Esophagus muscularis mucosa (tissue), 4 donors: ENCODE data around the gene AFAP1L1.

Source experiments
- CTCF ChIP-seq, 3 experiments: fragments of 200-600 bp in 2 of 3; fragments of 450-650 bp in 1 of 3; sonication (generic) in 2 of 3; IDR thresholded peaks; one replicate each; pipeline ENCODE4 v1.5.1; 2017 to 2019; ENCODE audit warnings: antibody characterized with exemption in 3 of 3, mild to moderate bottlenecking in 2 of 3, moderate library complexity in 1 of 3
- EP300 ChIP-seq: sonication (generic); formaldehyde crosslinking; IDR thresholded peaks from one replicate; pipeline ENCODE4 v1.6.1; 2017; ENCODE audit warnings: antibody characterized with exemption
- POLR2A ChIP-seq: fragments of 450-650 bp; IDR thresholded peaks from one replicate; pipeline ENCODE4 v1.6.1; 2017; ENCODE audit warnings: antibody characterized with exemption, moderate library complexity, mild to moderate bottlenecking, low read depth

DNA sequence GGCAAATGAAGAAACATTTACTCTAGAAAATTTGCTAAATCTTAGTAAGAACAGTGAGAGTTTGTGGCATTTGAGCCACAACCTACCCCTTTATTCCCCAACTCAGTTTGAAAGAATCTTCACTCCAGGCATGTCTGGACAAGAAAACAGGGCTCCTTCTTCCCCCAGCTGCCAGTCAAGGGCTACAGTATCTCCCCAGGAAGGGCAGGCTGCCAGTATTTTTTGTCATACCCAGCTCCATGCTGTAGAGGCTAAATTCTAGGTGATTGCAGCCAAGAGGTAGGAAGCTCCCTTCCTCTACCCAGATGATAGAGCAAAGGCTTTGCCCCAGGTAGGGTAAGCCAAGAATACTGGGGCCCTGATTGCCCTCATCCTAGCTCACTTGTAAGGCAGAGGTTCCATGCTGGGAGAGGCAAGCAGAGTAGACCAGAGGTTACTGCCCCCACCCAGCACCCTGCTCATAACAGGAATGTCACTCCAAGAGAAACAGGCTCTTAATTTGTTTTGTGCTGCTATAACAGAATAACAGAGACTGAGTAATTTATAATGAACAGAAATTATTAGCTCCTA is 53.6 kb downstream of the AFAP1L1 start:
- TF ChIP-seq CTCF (IDR thresholded peaks at IDR 0.05) (no peak), EP300 (no peak), POLR2A (no peak)
